ENCODE results near the gene PTPRR.

The PTPRR gene

DNA sequence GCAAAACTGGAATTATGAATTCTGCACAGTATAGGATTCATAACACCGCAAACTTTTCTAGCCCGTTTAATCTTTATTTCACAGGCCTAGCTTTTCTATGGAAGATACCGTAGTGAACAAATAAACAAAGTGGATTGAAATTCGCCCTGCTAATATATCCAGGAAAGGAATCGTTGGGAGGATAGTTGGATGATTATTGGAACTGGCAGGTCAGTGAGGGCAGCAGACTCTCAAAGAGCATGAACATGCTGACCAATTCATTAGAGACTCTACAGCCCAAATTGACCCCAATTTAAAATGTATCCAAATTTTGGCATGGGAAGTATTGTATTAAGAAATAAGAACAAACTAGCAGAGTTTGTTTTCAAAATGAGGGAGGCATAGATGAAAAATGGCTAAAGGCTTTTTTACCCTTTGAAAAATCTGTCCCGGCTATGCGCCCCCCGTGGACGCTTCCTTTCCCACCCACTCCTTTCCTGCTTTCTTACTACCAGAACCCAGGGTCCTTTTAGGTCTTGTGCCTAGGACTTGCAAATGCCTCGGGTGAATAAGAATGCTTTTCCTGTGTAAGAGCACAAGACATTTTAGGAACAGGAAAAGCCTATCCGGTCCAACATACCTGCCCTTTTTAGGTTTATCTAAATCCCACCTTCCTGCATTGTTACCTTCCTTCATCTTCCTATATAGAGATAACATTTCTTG is 198.7 kb downstream of the PTPRR start:
- Histone ChIP-seq H3K36me3 (ENCODE audit: control insufficient read depth, low read length) (no peaks in the 10 kb centered on the region), H3K9me3 (ENCODE audit: control insufficient read depth, insufficient read depth, low read length) (no peaks in the 10 kb centered on the region), H3F3A (ENCODE audit: control insufficient read depth, insufficient read depth) (no peaks in the 10 kb centered on the region), H3K79me2 (ENCODE audit: control insufficient read depth, low read length) (no peaks in the 10 kb centered on the region), H3K27me3 (ENCODE audit: control insufficient read depth, low read length) (no peaks in the 10 kb centered on the region), H3K9me2 (replicated peaks; ENCODE audit: control insufficient read depth, low read length) (no peaks in the 10 kb centered on the region), H3K4me2 (ENCODE audit: low read length) (no peak overlapping the region), H3K4me1 (ENCODE audit: control insufficient read depth, low read length) (peaks cover 7% of the 10 kb centered on the region), H4K20me1 (ENCODE audit: control insufficient read depth, insufficient read depth, low read depth, low read length) (no peaks in the 10 kb centered on the region), H3K27ac (ENCODE audit: low read depth, low read length) (no peak overlapping the region), H3K4me3 (ENCODE audit: low read length) (no peak overlapping the region)
- TF ChIP-seq EZH2phosphoT487 (IDR thresholded peaks at IDR 0.05; ENCODE audit: borderline replicate concordance, low read length), result no peak
- TF ChIP-seq, protein P1, sequence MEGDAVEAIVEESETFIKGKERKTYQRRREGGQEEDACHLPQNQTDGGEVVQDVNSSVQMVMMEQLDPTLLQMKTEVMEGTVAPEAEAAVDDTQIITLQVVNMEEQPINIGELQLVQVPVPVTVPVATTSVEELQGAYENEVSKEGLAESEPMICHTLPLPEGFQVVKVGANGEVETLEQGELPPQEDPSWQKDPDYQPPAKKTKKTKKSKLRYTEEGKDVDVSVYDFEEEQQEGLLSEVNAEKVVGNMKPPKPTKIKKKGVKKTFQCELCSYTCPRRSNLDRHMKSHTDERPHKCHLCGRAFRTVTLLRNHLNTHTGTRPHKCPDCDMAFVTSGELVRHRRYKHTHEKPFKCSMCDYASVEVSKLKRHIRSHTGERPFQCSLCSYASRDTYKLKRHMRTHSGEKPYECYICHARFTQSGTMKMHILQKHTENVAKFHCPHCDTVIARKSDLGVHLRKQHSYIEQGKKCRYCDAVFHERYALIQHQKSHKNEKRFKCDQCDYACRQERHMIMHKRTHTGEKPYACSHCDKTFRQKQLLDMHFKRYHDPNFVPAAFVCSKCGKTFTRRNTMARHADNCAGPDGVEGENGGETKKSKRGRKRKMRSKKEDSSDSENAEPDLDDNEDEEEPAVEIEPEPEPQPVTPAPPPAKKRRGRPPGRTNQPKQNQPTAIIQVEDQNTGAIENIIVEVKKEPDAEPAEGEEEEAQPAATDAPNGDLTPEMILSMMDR (IDR thresholded peaks at IDR 0.05; ENCODE audit: low read depth, low read length, poor library complexity, severe bottlenecking), result no peak

DNA sequence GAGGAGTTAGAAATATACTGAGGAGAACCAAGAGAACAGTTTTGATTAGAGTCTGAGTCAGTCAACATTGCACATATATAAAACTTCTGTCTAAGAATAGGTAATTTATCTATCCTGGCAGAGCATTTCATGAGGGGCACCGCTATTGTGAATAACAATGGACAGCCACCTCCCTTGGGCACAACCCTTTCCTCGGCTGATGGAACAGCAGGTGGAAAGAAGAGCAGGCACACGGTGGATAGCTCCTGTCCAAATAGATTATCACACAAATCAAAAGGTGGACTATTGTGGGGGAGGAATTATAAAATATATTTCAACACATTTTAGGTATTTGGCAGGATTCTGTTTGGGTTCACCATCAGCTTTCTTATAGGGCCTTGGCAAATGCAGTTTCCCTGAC is 199.3 kb downstream of the PTPRR start:
- no peaks in the 10 kb centered on the region for H3K9me3 ChIP-seq (ENCODE audit: control insufficient read depth, insufficient read depth, low read length)
- no peaks in the 10 kb centered on the region for H3K36me3 ChIP-seq (ENCODE audit: control insufficient read depth, low read length)
- no peaks in the 10 kb centered on the region for H3K79me2 ChIP-seq (ENCODE audit: control insufficient read depth, low read length)
- no peak overlapping the region for H3K4me3 ChIP-seq (ENCODE audit: low read length)
- no peak overlapping the region for H3K27ac ChIP-seq (ENCODE audit: low read depth, low read length)
- TF ChIP-seq, protein P1 (IDR thresholded peaks at IDR 0.05; ENCODE audit: low read depth, low read length, poor library complexity, severe bottlenecking), result no peak
- no peak for TF ChIP-seq EZH2phosphoT487 (IDR thresholded peaks at IDR 0.05; ENCODE audit: borderline replicate concordance, low read length)
- H3F3A ChIP-seq (ENCODE audit: control insufficient read depth, insufficient read depth), result no peaks in the 10 kb centered on the region
- peaks cover 7% of the 10 kb centered on the region for H3K4me1 ChIP-seq (ENCODE audit: control insufficient read depth, low read length)
- no peaks in the 10 kb centered on the region for H4K20me1 ChIP-seq (ENCODE audit: control insufficient read depth, insufficient read depth, low read depth, low read length)
- no peaks in the 10 kb centered on the region for H3K9me2 ChIP-seq (replicated peaks; ENCODE audit: control insufficient read depth, low read length)
- H3K4me2 ChIP-seq (ENCODE audit: low read length), result no peak overlapping the region
- no peaks in the 10 kb centered on the region for H3K27me3 ChIP-seq (ENCODE audit: control insufficient read depth, low read length)

- Histone ChIP-seq H3K79me2 (ENCODE audit: control insufficient read depth, low read length) (no peaks in the 10 kb centered on the region), H3K4me2 (ENCODE audit: low read length) (peak overlapping the region; percentile 23), H3K4me3 (ENCODE audit: low read length) (no peak overlapping the region), H3K9me2 (replicated peaks; ENCODE audit: control insufficient read depth, low read length) (no peaks in the 10 kb centered on the region), H3K9me3 (ENCODE audit: control insufficient read depth, insufficient read depth, low read length) (no peaks in the 10 kb centered on the region), H3K27ac (ENCODE audit: low read depth, low read length) (no peak overlapping the region), H3K4me1 (ENCODE audit: control insufficient read depth, low read length) (peaks cover 7% of the 10 kb centered on the region), H3K36me3 (ENCODE audit: control insufficient read depth, low read length) (no peaks in the 10 kb centered on the region), H3F3A (ENCODE audit: control insufficient read depth, insufficient read depth) (no peaks in the 10 kb centered on the region), H4K20me1 (ENCODE audit: control insufficient read depth, insufficient read depth, low read depth, low read length) (no peaks in the 10 kb centered on the region), H3K27me3 (ENCODE audit: control insufficient read depth, low read length) (no peaks in the 10 kb centered on the region)
- TF ChIP-seq EZH2phosphoT487 (IDR thresholded peaks at IDR 0.05; ENCODE audit: borderline replicate concordance, low read length), result no peak
- TF ChIP-seq, protein P1 (IDR thresholded peaks at IDR 0.05; ENCODE audit: low read depth, low read length, poor library complexity, severe bottlenecking), result peak; percentile 96
Observed at GRCh38 chr12:70719672-70720420, 200.7 kb downstream of the PTPRR start.

Measured in DOHH2 (cell line).